Rectal smooth muscle tissue (tissue), 1 donor: ENCODE data around the gene PYGM.

ENCODE experiments used
- H3K27ac ChIP-seq: one replicate; pipeline ENCODE4 v1.7.0; 2013; ENCODE audit warnings: low read depth, low read length, inconsistent platforms
- H3K27me3 ChIP-seq: one replicate; pipeline ENCODE4 v1.7.0; 2013; ENCODE audit warnings: low read length; ENCODE audit not compliant: control insufficient read depth, insufficient read depth
- H3K36me3 ChIP-seq: one replicate; pipeline ENCODE4 v1.7.0; 2013; ENCODE audit warnings: low read length; ENCODE audit not compliant: control insufficient read depth, insufficient read depth
- H3K4me1 ChIP-seq: one replicate; pipeline ENCODE4 v1.7.0; 2013; ENCODE audit warnings: low read length; ENCODE audit not compliant: control insufficient read depth, insufficient read depth
- H3K4me3 ChIP-seq: one replicate; pipeline ENCODE4 v1.7.0; 2013; ENCODE audit warnings: low read length
- H3K9ac ChIP-seq: one replicate; pipeline ENCODE4 v1.7.0; 2013; ENCODE audit warnings: low read length

The PYGM gene

GRCh38 chr11:64762277-64762673 lies 2.5 kb upstream of the PYGM start:
- Histone ChIP-seq H3K4me1 (peaks cover 51% of the 10 kb centered on the region), H3K9ac (peak overlapping the region; percentile 24), H3K4me3 (peak overlapping the region; percentile 5), H3K27me3 (no peaks in the 10 kb centered on the region), H3K27ac (peak overlapping the region; percentile 87), H3K36me3 (peaks cover 29% of the 10 kb centered on the region)

DNA sequence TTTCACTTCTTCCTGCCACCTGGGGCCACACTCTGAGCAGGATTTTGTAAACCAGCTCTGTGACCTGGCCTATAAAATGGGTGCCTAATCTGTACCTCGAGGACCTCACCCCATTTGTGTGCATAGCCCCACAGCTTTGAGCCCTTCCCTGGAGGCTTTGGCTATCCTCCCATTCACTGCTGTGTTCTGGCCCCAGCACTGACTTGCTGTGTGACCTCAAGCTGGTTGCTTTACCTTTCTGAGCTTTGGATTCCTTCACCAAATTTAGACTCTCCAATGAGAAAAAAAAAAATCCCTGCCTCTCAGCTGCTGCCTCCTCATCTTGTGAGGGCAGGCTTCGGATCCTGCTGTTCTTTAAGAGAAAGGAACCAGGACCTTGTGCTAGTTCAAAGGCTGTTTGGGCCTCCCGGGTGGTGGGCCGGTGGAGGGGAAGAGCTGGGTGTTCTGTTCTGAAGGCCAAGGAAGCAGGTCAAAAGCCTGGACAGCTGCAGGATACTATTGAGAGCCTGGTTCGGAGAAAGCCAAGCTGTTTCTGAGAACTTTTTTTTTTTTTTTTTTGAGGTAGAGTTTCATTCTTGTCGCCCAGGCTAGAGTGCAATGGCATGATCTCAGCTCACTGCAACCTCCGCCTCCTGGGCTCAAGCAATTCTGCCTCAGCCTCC lies 1.1 kb upstream of the PYGM start:
- Histone ChIP-seq H3K9ac (no peak overlapping the region), H3K27me3 (no peaks in the 10 kb centered on the region), H3K36me3 (peaks cover 19% of the 10 kb centered on the region), H3K4me1 (peaks cover 51% of the 10 kb centered on the region), H3K4me3 (no peak overlapping the region), H3K27ac (peak overlapping the region; percentile 87)

DNA sequence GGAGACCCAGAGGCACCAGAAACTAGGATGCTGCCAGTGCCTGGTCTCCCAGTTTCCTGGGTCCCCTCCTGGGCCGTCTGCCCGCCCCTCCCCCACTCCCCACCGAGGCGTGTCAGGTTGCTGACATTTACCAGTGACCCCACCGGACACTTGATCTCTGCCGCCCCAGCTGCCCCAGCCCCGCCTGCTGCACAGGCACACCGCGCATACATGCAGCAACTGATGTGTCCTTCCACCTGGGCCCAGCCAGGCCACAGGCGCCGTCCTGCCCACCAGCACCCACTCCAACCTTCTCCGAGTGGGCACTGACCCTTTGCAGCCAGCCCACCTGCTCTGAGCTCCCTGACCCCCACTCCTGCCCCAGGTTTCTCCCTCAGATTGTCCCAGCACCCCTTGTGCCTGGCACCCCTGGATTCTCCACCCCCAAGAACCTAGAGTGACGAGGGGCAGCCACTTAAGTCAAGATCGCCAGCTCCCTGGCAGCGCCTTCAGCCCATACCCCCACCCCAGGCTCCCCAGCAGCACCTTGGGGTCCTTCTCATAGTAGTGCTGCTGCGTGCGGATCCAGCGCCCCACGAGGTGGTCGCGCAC lies 548 bp downstream of the PYGM start:
- no peak overlapping the region for H3K9ac ChIP-seq
- peak overlapping the region; percentile 60 for H3K4me3 ChIP-seq

GRCh38 chr11:64758330-64759079 lies 1.3 kb downstream of the PYGM start:
- H3K27me3 ChIP-seq, result no peaks in the 10 kb centered on the region
- no peak overlapping the region for H3K9ac ChIP-seq
- H3K4me3 ChIP-seq, result peak overlapping the region; percentile 14
- peak overlapping the region; percentile 87 for H3K27ac ChIP-seq
- H3K36me3 ChIP-seq, result peaks cover 9% of the 10 kb centered on the region
- H3K4me1 ChIP-seq, result peaks cover 37% of the 10 kb centered on the region

More for the DNA sequence above, 548 bp downstream of the PYGM start:
- Histone ChIP-seq H3K27me3 (no peaks in the 10 kb centered on the region), H3K36me3 (peaks cover 9% of the 10 kb centered on the region), H3K4me1 (peaks cover 45% of the 10 kb centered on the region), H3K27ac (peak overlapping the region; percentile 87)

DNA sequence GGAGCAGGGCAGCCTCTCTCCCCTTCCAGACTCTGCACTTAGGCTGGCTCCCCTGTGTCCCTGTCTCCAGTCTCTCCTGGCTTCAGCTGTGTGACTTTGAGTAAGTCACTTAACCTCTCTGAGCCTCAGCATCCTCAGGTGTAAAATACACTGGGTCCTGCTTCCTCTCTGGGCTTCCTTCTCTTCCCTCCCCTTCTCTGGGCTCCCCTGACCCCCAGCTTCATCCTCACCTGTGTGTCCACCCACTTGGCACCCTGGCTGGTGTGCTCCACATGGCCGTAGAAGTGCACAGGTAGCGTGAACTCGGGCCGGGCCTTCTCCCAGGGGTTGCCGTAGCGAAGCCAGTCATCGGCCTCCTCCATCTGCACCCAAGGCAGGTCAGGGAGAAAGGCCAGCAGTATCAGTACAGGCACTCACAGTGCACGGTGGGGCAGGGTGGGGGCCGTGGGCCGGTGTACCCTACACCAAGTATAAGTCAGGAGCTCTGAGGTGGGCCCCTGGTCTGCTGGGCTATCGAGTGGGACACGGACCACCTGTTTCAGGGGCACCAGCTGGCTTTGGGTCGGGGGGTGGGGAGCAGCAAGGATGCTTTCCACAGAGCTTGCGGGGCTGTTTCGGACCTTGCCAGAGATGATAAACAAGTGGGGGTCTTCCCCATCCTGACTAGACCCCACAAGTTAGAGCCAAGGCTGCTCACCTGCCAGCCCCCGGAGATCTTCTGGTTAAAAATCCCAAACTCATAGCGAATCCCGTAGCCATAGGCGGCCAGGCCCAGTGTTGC lies 2.0 kb downstream of the PYGM start:
- H3K9ac ChIP-seq, result no peak overlapping the region
- no peak overlapping the region for H3K4me3 ChIP-seq
- peaks cover 30% of the 10 kb centered on the region for H3K4me1 ChIP-seq
- peaks cover 7% of the 10 kb centered on the region for H3K36me3 ChIP-seq
- H3K27me3 ChIP-seq, result no peaks in the 10 kb centered on the region
- no peak overlapping the region for H3K27ac ChIP-seq

GRCh38 chr11:64755681-64756361 lies 4.0 kb downstream of the PYGM start:
- no peak overlapping the region for H3K4me3 ChIP-seq
- H3K27ac ChIP-seq, result no peak overlapping the region
- H3K27me3 ChIP-seq, result no peaks in the 10 kb centered on the region

GRCh38 chr11:64754919-64755662 lies 4.7 kb downstream of the PYGM start:
- H3K9ac ChIP-seq, result no peak overlapping the region
- H3K27me3 ChIP-seq, result no peaks in the 10 kb centered on the region
- no peak overlapping the region for H3K4me3 ChIP-seq
- no peak overlapping the region for H3K27ac ChIP-seq
- H3K36me3 ChIP-seq, result no peaks in the 10 kb centered on the region
- H3K4me1 ChIP-seq, result peaks cover 13% of the 10 kb centered on the region

More at GRCh38 chr11:64755681-64756361, 4.0 kb downstream of the PYGM start:
- Histone ChIP-seq H3K4me1 (peaks cover 20% of the 10 kb centered on the region), H3K9ac (no peak overlapping the region), H3K36me3 (no peaks in the 10 kb centered on the region)

DNA sequence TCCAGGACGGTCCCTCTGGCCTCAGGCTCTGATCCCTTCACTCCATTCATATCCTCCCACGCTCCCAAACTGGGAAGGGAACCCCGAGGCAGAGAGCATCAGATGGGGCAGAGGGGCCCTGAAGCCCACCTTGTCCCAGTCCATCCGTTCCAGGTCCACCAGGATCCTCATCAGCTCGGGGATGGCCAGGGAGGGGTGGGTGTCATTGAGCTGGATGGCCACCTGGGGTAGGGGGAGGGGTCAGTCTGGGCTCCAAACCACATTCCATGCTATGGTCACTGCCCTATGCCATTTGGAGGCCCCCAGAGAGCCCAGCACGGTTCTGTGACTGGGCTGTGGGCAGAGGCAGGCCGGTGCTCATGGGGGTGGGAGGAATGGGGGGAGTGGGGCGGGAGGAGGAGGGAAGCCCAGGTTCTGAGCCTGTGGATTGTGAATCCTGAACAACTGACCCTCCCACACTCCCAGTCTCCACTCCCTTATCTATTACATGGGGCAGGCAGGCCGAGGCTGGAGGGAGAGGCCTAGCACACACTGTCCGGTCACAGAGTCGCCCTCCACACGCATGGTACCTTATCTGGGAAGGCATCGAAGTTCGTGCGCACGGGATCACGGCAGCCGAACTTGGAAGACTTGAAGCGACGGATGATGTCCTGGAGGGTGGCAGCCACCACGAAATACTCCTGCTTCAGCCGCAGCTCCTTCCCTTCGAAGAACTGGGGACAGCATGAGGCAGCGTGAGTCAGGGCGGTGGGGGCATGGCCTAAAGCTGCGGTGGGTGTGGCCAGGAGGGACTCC lies 5.5 kb downstream of the PYGM start:
- Histone ChIP-seq H3K36me3 (no peaks in the 10 kb centered on the region), H3K4me3 (no peak overlapping the region), H3K27me3 (no peaks in the 10 kb centered on the region), H3K9ac (no peak overlapping the region), H3K27ac (no peak overlapping the region), H3K4me1 (peaks cover 5% of the 10 kb centered on the region)

- Histone ChIP-seq H3K27ac (no peak overlapping the region), H3K4me3 (no peak overlapping the region)
Observed at GRCh38 chr11:64753380-64754123, 6.2 kb downstream of the PYGM start.

DNA sequence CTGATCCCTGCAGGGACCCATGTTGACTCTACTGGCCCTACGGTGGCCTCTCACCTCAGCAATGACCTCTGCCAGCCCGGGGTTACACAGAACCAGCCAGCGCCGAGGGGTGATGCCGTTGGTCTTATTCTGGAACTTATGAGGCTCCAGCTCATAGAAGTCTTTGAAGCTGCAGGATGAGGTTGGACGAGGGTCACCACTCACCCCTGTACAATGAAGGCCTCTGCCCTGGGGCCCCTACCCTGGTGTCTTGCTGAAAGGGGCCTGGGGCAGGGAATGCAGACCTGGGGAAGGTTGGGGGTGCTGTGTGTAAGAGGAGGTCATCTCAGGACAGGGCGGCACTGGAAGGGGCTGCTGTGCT lies 6.8 kb downstream of the PYGM start:
- no peak overlapping the region for H3K4me3 ChIP-seq
- H3K27me3 ChIP-seq, result no peaks in the 10 kb centered on the region
- H3K27ac ChIP-seq, result no peak overlapping the region
- H3K9ac ChIP-seq, result no peak overlapping the region
- no peaks in the 10 kb centered on the region for H3K4me1 ChIP-seq
- H3K36me3 ChIP-seq, result no peaks in the 10 kb centered on the region

More at GRCh38 chr11:64753380-64754123, 6.2 kb downstream of the PYGM start:
- Histone ChIP-seq H3K4me1 (peaks cover 1% of the 10 kb centered on the region), H3K36me3 (no peaks in the 10 kb centered on the region), H3K9ac (no peak overlapping the region), H3K27me3 (no peaks in the 10 kb centered on the region)
